SK-N-SH (cell line): ENCODE results near the gene SUPT4H1. TPM values are rescaled to one million over a fixed set of nuclear protein-coding genes. Genes with fewer than 3 reads are reported as not detected.

ENCODE experiments used
- CTCF ChIA-PET: fragments of 300-600, 350-600 bp; formaldehyde crosslinking; extraction: SDS; loops from one replicate; lab custom pipeline; 2021; lab: Yijun Ruan, JAX
- POLR2A ChIA-PET: fragments of 350-600 bp; sonication (Branson Sonifier 250); formaldehyde crosslinking; extraction: SDS; loops from one replicate; lab custom pipeline; 2020; ENCODE audit warnings: antibody characterized with exemption, inconsistent platforms; lab: Yijun Ruan, JAX
- DNase-seq: peaks from one replicate; pipeline ENCODE4 v3.0.0; 2012
- H2AFZ ChIP-seq: fragments of 200-600 bp; sonication (generic); 2 replicates; pipeline ENCODE4 v1.8.1; 2016; ENCODE audit warnings: antibody characterized with exemption, mild to moderate bottlenecking, low read depth
- H3F3A ChIP-seq: fragments of 200-600 bp; sonication (generic); replicated peaks from 2 replicates; pipeline ENCODE3; 2016; ENCODE audit warnings: antibody characterized with exemption, mild to moderate bottlenecking; ENCODE audit not compliant: insufficient read depth
- H3K27ac ChIP-seq, 2 experiments: fragments of 200-500 bp in 1 of 2; fragments of 200-600 bp in 1 of 2; sonication (Bioruptor generic) in 1 of 2; sonication (generic), shearing (Covaris generic) in 1 of 2; 2 replicates each; pipeline versions ENCODE4 v1.5.1 to v1.6.1; 2014 to 2016; ENCODE audit warnings: low read depth in 2 of 2, inconsistent platforms in 1 of 2, low read length in 1 of 2, mild to moderate bottlenecking in 1 of 2, mixed read lengths in 1 of 2
- H3K27me3 ChIP-seq: fragments of 200-600 bp; sonication (generic), shearing (Covaris generic); 2 replicates; pipeline ENCODE4 v1.6.1; 2016; ENCODE audit warnings: mixed run types; ENCODE audit not compliant: insufficient read depth
- H3K36me3 ChIP-seq, 2 experiments: fragments of 200-500 bp in 1 of 2; fragments of 200-600 bp in 1 of 2; sonication (Bioruptor generic) in 1 of 2; sonication (generic) in 1 of 2; replicated peaks in 1 of 2; 2 replicates each; pipeline versions ENCODE3 to v1.5.1; 2014 to 2016; ENCODE audit warnings: low read length in 1 of 2, mild to moderate bottlenecking in 1 of 2; ENCODE audit not compliant: insufficient read depth in 2 of 2, control insufficient read depth in 1 of 2
- H3K4me1 ChIP-seq, 2 experiments: fragments of 200-500 bp in 1 of 2; fragments of 200-600 bp in 1 of 2; sonication (Bioruptor generic) in 1 of 2; sonication (generic), shearing (Covaris generic) in 1 of 2; 2 replicates each; pipeline versions ENCODE4 v1.5.1 to v1.6.1; 2014 to 2016; ENCODE audit warnings: low read depth in 1 of 2, low read length in 1 of 2, mixed run types in 1 of 2; ENCODE audit not compliant: insufficient read depth in 2 of 2, control insufficient read depth in 1 of 2
- H3K4me2 ChIP-seq: fragments of 200-600 bp; sonication (generic), shearing (Covaris generic); 2 replicates; pipeline ENCODE4 v1.6.1; 2017; ENCODE audit warnings: mixed run types
- H3K4me3 ChIP-seq, 2 experiments: fragments of 200-500 bp in 1 of 2; fragments of 200-600 bp in 1 of 2; sonication (Bioruptor generic) in 1 of 2; sonication (generic), shearing (Covaris generic) in 1 of 2; 2 replicates each; pipeline versions ENCODE4 v1.5.1 to v1.8.1; 2014 to 2016; ENCODE audit warnings: low read depth in 2 of 2, inconsistent platforms in 1 of 2, low read length in 1 of 2, mild to moderate bottlenecking in 1 of 2, mixed read lengths in 1 of 2, moderate library complexity in 1 of 2
- H3K79me2 ChIP-seq: fragments of 200-600 bp; sonication (generic); 2 replicates; pipeline ENCODE4 v1.8.1; 2017; ENCODE audit warnings: mild to moderate bottlenecking; ENCODE audit not compliant: insufficient read depth
- H3K9ac ChIP-seq: fragments of 200-600 bp; sonication (generic); 2 replicates; pipeline ENCODE4 v1.6.1; 2017; ENCODE audit warnings: mixed run types
- H3K9me2 ChIP-seq: fragments of 200-600 bp; sonication (generic); 2 replicates; pipeline ENCODE4 v1.6.1; 2017; ENCODE audit warnings: mixed run types
- H3K9me3 ChIP-seq: fragments of 200-600 bp; sonication (generic); 2 replicates; pipeline ENCODE4 v1.6.1; 2017; ENCODE audit warnings: mixed run types, mild to moderate bottlenecking, moderate library complexity
- H4K20me1 ChIP-seq: fragments of 200-600 bp; sonication (generic); 2 replicates; pipeline ENCODE4 v1.6.1; 2017; ENCODE audit warnings: mild to moderate bottlenecking, mixed run types; ENCODE audit not compliant: insufficient read depth
- CHD2 ChIP-seq: fragments of 150-350 bp; IDR thresholded peaks from 2 replicates; pipeline ENCODE4 v1.6.1; 2018; ENCODE audit warnings: low read length; ENCODE audit not compliant: partially characterized antibody
- FOXJ3 ChIP-seq: sonication (generic); formaldehyde crosslinking; IDR thresholded peaks from 2 replicates; pipeline ENCODE4 v1.5.1; 2020; ENCODE audit warnings: mild to moderate bottlenecking, missing genetic modification reagents
- MAX ChIP-seq: IDR thresholded peaks from 2 replicates; pipeline ENCODE4 v1.4.0; 2012; ENCODE audit warnings: low read depth
- MXI1 ChIP-seq: IDR thresholded peaks from 2 replicates; pipeline ENCODE4 v1.6.1; 2012; ENCODE audit warnings: mild to moderate bottlenecking, low read depth, low read length, improper control_type of control experiment
- PBX3 ChIP-seq: IDR thresholded peaks from 2 replicates; pipeline ENCODE4; 2012
- RCOR1 ChIP-seq: fragments of 150-350 bp; IDR thresholded peaks from 2 replicates; pipeline ENCODE4 v1.6.1; 2017; ENCODE audit warnings: antibody characterized with exemption, low read length
- REST ChIP-seq: IDR thresholded peaks from 2 replicates; pipeline ENCODE4 v1.6.1; 2012; ENCODE audit warnings: mild to moderate bottlenecking, low read depth, low read length, moderate library complexity
- SMC3 ChIP-seq: IDR thresholded peaks from 2 replicates; pipeline ENCODE4 v1.6.1; 2012; ENCODE audit warnings: low read depth, low read length, improper control_type of control experiment
- YY1 ChIP-seq: IDR thresholded peaks from 2 replicates; pipeline ENCODE4 v1.4.0; 2012; ENCODE audit warnings: low read depth, mild to moderate bottlenecking
- ZBTB33 ChIP-seq: IDR thresholded peaks from 2 replicates; pipeline ENCODE4 v1.4.0; 2012; ENCODE audit warnings: low read depth, borderline replicate concordance
- WGBS: methylation state at CpG from one replicate; pipeline ENCODE4 v1.1.6; 2017; ENCODE audit warnings: low lambda C conversion rate; 5-methylcytosine and 5-hydroxymethylcytosine counted together
- polyA plus RNA-seq, 3 experiments: library from polyadenylated mRNA; depleted of rRNA; stranded (reverse); fragments of >200 nt; gene quantifications; 2 replicates each; pipeline ENCODE4 v1.2.3, GENCODE V29; 2012

Gene SUPT4H1
- polyA plus RNA-seq, 1 of the 3 experiments (the other 2 are of a cell fraction), result 165 TPM

- Histone ChIP-seq H3K9me3 (no peaks in the 10 kb centered on the region), H3K9me2 (no peaks in the 10 kb centered on the region), H4K20me1 (no peaks in the 10 kb centered on the region), H3K4me1 (peaks cover 0 to 37% of the 10 kb centered on the region in 2 experiments; a peak in 1 of 4 replicates), H3K27ac (no peak overlapping the region), H3F3A (no peaks in the 10 kb centered on the region), H3K79me2 (no peaks in the 10 kb centered on the region), H2AFZ (no peak overlapping the region), H3K4me2 (no peak overlapping the region), H3K27me3 (no peaks in the 10 kb centered on the region), H3K9ac (no peak overlapping the region), H3K36me3 (no peaks in the 10 kb centered on the region), H3K4me3 (no peak overlapping the region)
- 70% methylated on average over 19 of the region's 21 CpGs for WGBS
- ChIA-PET POLR2A (interaction anchor here (0.9 to 4.1 kb wide), 2 partner anchors 18 to 19 kb away, joined by 3 to 21 read pairs; partner anchors contain the start of gene SUPT4H1), CTCF (interaction anchor here (1.1 to 4.2 kb wide), 4 partner anchors 11 to 84 kb away, joined by 3 to 14 read pairs (median 4); partner anchors contain the start of gene RNF43)
- peak; percentile 30 for DNase-seq
- no peak for TF ChIP-seq SMC3
- TF ChIP-seq CHD2, result no peak
- TF ChIP-seq REST, result no peak
- TF ChIP-seq MXI1, result no peak
- no peak for TF ChIP-seq RCOR1
- TF ChIP-seq ZBTB33, result no peak
- TF ChIP-seq YY1, result no peak
- TF ChIP-seq PBX3, result no peak
- no peak for TF ChIP-seq MAX
- TF ChIP-seq FOXJ3 (CRISPR knock-in tag), result no peak
These were observed 18.9 kb downstream of the SUPT4H1 start for GRCh38 chr17:58332778-58333735.
